Measurements from ENCODE around the gene PTPN7.

The PTPN7 gene

DNA sequence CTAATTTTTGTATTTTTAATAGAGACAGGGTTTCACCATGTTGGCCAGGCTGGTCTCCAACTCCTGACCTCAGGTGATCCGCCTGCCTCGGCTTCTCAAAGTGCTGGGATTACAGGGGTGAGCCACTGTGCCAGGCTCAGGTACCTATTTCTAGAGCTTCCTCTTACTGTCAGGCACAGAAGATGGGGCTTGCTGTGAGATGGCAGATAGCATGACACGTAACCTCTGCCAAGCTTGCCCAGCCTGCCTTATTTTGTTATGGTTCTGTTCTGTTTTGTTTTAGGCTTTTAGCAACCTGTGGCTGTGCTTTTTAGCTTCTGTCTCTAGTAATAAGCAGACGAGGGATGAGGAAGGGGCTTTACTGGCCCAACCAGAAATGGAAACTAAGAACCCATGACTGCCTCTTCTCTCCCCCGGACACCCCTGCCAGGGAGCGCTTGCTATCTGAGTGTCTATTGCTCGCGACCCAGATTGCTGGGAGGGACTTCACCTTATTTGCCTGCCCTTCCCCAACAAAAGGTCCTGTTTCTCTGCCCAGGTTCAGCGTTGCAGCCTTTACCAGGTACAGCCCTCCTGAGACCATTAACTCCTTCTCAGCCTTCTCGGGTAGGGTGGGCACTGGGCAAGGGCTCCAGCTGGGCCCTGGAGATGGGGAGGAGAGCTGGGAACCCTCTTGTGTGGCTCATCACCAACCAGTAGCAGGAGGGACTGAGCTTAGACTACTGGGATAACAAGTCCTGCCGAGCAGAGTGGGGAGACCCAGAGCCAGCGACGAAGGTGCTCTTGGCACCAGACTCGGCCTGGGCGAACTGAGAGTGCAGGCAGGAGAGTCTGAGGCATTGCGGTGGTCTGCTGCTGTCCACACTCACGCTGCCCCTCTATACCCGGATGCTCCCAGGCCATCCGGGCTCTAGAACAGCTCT lies 19.7 kb upstream of the PTPN7 start:
- no peak for DNase-seq (ENCODE audit: low spot score)
- TF ChIP-seq CTCF (IDR thresholded peaks at IDR 0.05; ENCODE audit: extremely low read depth, missing control alignments): no peak

- TF ChIP-seq CTCF (IDR thresholded peaks at IDR 0.05; ENCODE audit: extremely low read depth, missing control alignments): no peak
- DNase-seq (ENCODE audit: low spot score): no peak
These were observed 16.8 kb upstream of the PTPN7 start for GRCh38 chr1:202176949-202177927.

DNA sequence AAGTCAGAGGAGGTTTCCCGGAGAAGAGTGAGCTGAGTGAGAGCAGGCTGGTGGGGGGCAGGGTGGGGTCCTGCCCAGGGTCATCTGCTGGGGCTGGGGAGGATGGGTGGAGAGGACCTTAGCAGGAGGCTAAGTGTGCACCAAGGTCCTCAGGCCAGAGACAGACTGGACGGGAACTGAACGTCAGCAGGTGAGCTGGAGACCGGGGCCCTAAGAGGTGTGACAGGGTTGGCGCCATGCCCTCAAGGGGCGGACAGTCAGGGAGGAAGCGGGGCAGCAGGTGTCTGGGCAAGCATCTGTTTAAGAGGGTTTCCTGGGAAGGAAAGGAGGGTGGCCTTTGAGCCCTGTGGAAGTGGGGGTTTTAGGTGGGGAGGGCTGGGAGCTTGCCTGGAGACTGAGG lies 13.6 kb upstream of the PTPN7 start:
- DNase-seq (ENCODE audit: low spot score): no peak
- TF ChIP-seq CTCF (IDR thresholded peaks at IDR 0.05; ENCODE audit: extremely low read depth, missing control alignments): no peak

GRCh38 chr1:202172015-202172355 lies 11.6 kb upstream of the PTPN7 start:
- no peak for TF ChIP-seq CTCF (IDR thresholded peaks at IDR 0.05; ENCODE audit: extremely low read depth, missing control alignments)
- no peak for DNase-seq (ENCODE audit: low spot score)

- no peak for TF ChIP-seq CTCF (IDR thresholded peaks at IDR 0.05; ENCODE audit: extremely low read depth, missing control alignments)
- no peak for DNase-seq (ENCODE audit: low spot score)
These were observed 11.1 kb upstream of the PTPN7 start for GRCh38 chr1:202171292-202172014.

- no peak for TF ChIP-seq CTCF (IDR thresholded peaks at IDR 0.05; ENCODE audit: extremely low read depth, missing control alignments)
- no peak for DNase-seq (ENCODE audit: low spot score)
These were observed 10.3 kb upstream of the PTPN7 start for GRCh38 chr1:202170726-202171125.

All from GM20000 (cell line).